ENCODE measurements around the gene AFF3. TPM values are rescaled to one million over a fixed set of nuclear protein-coding genes. Genes with fewer than 3 reads are reported as not detected.
A peak's percentile ranks its signal among the peaks of the same experiment; 100 is the strongest.

Gene AFF3
- total RNA-seq, 1 experiment from 2014 or later: 3.0 TPM

DNA sequence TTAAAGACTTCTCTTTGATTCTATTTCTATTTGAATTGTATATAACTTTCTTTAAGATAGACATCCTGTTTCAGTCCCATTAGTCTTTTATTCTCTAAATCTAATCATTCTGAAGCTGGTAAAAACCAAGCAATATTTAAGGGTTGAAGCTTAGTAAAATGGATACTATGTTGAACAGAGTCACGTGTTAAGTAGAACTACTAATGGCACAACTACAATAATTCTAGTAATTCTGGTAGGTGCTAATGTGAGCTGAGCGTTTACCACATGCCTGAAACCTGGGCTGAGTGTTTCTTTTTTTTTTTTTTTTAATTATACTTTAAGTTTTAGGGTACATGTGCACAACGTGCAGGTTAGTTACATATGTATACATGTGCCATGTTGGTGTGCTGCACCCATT, 8.9 kb upstream of the AFF3 start:
- no peak for DNase-seq (ENCODE audit: low read depth)

DNA sequence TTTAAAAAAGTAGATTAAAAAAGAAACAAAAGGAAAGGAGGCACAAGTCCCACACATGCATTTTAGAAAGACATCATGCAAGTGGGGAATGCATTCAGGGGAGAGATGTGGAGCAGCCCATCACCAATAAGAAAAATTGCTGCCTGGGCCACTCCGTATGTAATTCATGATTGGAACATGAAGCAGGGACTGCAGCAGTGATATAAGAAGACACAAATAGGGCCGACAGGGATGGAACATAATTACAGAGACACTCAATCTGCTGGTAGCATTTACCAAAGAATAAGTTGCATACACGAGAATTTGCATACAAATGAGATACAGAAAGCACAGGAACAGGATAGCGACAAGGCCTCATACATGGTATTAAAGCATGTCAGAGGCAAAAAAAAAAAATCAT, 6.5 kb upstream of the AFF3 start:
- DNase-seq (ENCODE audit: low read depth): no peak

DNA sequence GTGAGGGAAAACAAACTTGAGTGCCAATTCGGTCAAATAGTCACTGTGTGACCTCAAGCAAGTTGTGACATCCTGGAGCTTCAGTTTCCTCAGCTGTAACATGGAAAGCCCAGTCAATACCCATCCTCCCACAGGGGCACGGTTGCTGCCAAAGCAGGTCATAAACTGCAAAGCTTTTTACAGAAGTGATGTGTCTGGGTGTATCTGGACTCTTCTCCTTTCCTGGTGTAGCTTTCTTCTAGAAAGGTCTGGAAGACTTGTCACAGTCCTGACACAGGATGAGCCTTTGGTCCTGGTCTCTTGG, 4.2 kb upstream of the AFF3 start:
- no peak for DNase-seq (ENCODE audit: low read depth)

DNA sequence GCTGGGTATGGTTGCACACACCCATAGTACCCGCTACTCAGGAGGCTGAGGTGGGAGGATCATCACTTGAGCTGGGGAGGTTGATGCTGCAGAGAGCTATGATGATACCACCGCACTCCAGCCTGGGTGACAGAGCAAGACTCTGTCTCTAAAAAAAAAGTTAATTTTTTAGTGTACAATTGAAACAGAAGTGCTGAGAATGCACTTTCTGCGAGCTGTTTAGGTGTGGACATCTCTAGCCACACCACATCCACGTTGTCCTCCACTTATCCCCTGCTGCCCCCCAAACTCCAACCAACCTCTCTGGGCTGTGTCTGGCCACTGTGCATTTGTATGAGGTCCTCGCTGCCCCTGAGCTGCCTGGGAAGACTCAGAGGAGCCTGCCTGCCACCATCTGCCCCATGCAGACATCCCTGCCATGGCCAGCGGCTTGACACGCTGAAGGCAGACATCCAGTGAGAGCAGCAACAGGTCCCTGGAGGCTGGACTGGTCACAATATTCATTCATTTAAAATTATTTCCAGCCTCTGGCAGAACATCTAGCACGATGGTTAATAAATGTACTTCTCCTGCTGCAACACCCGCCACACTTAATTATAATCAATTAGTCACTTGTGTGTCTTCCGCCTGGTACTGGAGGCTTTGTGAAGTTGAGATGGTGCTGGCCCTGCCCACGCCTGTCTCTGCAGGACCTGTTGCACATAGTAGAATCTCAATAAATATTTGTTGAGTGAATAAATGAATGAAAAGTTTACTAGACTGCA, 3.7 kb upstream of the AFF3 start:
- DNase-seq (ENCODE audit: low read depth): no peak

DNA sequence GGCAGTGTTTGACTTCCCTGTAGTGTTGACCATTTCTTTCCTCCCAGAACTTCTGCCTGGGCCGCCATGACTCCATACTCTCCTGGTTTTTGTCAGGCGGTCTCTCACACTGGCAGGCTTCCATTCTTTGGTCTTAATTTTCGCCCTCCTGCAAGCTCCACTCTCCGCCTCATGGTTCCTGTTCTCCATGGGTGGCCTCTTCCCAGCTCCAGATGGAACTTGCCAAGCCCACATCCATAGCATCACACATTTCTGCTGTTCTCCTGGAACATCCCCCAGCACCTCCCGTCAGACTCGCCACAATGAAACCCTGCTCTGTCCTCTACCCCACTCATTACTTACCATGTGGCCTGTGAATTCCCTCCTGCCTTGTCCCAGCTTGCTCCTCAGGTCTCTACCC, 896 bp upstream of the AFF3 start:
- DNase-seq (ENCODE audit: low read depth): no peak

DNA sequence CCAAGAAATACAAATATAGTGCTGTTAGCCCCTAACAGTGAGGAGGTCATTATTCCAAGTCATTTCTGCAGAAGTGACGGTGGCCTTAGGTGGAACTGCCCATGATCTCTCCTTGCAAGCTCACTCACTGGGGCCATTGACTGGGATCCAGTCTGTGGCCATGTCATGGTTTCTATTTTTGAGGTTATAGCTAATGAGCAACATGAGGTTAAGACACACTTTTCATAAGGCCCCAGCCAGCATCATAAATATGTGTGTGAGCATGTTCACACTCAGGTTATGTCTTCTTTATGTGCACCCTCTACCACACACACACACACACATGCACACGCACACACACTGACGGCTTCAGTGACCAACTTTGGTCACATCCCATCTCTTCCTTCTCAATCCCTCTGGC, 484 bp downstream of the AFF3 start:
- DNase-seq (ENCODE audit: low read depth): no peak

DNA sequence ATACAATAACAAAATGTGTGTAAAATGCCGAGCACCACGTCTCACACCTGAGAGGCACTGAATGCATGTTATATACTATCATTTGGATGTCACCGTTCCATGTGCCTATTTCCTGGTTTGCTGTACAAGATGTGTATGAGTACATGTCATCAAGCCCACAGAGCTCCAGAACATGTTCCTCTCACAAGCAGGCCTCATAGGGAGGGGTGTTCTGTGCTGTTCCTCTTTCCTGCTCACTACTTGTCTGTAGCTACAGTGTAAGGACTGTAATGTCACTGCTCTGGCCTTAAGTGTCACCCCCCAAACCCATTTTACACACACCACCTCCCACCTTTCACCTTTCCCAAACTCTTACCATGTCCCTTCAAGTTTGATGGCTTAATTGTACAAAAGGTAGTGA, 1.8 kb downstream of the AFF3 start:
- no peak for DNase-seq (ENCODE audit: low read depth)

DNA sequence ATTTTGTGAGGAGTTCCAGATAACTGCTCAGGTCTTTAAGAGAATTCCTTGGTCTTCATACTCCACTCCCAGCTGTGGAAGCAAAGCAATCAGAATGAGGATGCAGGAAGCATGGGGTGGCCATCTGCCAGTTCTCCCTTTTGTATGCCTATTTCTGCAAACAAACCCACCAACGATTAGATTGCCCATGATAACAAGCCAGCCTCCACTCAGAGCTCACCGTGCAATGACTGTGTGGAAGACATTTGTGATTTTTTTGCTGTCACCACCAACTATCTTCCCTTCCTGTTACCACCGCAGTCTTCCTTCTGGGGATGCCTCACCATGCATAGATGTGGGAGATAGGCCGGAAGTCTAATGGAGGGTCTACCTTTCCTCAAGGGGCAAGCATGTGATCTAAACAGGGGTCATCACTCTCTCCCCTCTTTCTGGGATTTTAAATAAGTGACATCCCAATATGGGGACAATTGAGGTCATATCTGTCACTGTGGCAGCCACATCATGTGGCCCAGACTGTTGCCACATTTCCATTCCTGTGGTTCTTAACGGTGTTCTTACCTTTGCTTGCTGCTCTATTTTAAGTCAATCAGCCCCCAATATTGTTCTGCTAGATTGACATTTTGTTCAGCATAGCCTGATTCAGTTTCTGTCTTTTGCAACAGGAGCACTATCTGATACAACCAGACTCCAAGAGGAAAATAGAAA, 4.4 kb downstream of the AFF3 start:
- no peak for DNase-seq (ENCODE audit: low read depth)

DNA sequence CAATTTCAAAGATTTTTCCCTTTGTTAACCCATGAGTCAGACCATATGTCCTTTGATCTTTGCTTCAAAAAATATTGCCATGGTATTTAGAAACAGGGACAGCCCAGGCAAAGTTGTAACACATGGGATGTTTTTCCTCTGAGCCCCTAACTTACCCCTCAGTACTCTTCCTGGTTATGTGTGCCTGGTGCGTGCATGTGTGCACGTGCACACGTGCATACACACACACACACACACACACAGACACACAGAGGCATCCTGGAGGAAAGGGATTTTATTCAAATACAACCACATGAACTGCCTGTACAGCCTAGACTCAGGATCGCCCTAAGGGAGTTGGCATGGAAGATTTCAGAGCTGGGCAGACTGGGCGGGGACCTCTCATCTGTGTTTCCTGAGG, 5.1 kb downstream of the AFF3 start:
- DNase-seq (ENCODE audit: low read depth): no peak

DNA sequence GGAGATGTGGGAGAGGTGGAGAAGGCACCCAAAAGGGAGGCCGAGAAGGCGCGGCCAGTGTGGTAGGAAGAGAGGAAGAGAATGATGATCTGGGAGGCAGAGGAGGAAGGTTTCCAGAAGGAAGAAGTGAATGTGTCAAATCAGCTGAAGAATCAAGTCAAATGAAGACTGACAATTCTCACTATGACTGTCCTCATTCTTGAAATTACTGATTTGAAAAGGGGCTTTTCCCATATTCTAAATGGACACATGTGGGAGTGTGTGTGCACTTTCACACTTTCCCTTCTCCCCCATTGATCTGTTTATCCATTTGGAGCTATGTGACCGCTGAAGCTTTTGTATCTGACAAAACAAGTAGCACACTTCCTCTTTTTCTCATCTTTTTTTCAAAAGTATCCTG, 6.1 kb downstream of the AFF3 start:
- DNase-seq (ENCODE audit: low read depth): no peak

DNA sequence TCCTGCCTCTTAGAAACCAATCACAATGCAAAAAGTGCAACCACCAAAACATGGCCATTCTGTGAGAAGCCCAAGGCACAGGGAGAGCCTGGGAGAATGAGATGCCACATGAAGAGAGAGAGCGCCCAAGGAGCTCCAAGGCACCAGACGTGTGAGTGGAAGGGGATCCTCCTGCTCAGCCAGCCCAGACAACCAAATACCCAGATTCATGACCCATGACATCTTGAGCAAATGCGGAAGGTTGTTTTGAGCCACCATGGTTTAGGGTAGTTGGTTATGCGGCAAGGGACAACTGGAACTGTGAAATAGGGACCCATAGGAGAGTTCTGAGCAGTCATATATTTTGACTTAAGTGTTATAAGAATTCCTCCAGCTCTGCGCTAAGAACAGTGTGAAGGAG, 7.0 kb downstream of the AFF3 start:
- DNase-seq (ENCODE audit: low read depth): no peak

DNA sequence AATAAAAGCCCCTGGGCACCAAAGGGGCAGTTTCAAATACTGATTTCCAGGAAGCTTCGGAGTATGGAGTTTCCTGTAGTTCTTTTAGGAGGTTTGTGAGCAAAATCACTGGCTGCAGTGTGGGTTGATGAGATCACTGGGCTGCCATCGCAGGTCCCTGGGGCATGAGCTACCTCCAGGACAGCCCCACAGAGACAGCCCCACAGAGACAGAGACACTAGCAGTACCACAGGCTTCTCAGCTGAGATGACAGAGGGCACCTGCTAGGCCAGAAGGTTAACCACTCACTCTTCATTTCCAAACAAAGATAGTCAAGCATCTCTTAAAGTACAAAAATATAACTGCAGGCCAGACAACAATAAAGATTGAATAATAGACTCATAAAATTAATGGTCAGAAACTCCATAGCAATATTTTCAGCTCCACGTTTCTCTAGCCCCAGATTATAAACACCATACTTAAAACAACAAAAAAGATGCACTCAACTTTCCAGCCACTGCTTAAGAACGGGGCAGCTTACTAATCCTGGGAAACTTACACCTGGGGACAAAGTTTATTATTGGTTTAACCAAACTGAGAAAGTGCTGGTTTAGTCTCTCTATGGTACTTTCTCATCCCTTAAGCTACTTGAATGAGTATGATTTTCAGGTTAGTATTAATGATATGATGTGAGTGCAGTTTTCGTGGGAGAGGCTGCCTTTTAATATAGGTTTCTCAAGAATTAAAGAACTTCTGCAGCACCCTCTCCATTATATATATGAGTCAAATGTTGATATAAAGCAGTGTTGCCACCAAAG, 11.6 kb downstream of the AFF3 start:
- no peak for DNase-seq (ENCODE audit: low read depth)

DNA sequence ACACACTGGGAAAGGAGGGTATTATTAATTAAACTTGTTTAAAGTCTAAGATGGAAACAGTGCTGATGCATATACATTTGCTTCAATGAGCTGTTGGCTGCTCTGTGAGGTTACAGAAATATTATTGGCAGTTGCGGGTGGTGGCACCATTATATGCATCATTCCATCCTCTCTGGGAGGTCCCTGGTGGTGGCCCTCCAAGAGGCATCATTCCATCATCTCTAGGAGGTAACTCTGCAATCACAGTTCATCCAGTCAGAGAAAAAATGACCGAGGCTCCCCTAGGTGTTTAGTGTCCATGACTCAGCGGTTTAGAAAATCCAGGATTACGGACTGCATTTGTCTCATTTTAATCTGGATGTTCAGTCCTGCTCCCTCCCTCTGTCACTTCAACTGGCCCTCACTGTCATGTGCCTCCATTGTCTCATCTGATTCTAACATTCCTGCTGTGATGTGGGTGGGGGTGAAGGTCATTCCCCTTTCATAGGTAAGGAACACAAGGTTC, 15.4 kb downstream of the AFF3 start:
- DNase-seq (ENCODE audit: low read depth): no peak

DNA sequence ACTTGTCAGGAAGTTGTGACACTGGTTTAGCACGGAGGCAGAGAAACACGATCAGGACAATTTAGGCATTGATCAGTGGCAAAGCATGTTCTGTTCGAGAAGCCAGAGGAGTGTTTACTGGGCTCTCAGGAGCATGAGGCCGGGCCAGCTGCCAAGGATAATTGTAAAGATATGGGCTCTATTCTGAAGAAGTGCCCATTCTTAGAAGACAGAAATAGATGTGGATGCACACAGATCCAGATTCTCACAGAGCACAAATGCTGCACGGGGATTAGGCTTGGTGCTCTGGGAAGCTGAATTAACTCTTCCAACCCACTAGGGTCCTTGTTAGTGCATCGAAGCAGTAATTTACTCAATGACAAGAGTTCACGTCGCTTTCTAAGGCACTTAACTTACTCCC, 16.2 kb downstream of the AFF3 start:
- no peak for DNase-seq (ENCODE audit: low read depth)

DNA sequence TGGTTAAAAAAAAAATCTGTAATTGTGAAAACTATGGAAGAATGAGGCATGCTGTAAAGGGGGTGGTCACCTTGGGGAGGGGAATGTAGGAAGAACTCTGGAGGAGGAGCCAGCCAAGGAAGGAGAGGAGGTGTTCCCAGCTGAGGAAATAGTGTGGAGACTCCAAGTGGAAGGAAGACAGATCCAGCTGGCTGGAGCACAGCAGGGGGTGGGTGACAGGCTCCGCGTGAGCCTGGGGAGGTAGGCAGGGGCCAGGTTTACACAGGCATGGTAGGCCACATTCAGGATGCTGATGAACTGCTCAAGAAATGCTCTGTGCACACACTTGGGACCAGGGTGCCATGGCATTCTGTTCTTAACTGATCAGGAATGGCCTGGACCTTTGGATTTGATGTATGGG, 16.8 kb downstream of the AFF3 start:
- DNase-seq (ENCODE audit: low read depth): no peak

DNA sequence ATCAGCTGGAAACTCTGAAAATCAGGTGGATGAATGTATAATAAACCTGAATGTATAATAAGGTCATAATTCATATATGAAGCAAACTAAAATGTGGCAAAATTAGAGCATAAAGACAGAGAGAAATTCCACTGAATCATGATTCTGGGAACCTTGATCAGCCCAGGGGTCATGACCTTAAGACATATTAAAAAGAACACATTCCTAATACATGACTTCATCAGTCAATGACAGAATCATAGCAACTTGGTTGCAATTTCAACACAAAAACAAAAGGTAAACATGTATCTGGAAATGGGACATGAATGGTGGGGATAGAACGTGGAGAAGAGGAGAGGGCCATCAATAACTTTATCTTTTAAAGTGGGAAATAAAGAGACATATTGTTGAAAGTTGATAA, 17.6 kb downstream of the AFF3 start:
- DNase-seq (ENCODE audit: low read depth): peak; percentile 74

DNA sequence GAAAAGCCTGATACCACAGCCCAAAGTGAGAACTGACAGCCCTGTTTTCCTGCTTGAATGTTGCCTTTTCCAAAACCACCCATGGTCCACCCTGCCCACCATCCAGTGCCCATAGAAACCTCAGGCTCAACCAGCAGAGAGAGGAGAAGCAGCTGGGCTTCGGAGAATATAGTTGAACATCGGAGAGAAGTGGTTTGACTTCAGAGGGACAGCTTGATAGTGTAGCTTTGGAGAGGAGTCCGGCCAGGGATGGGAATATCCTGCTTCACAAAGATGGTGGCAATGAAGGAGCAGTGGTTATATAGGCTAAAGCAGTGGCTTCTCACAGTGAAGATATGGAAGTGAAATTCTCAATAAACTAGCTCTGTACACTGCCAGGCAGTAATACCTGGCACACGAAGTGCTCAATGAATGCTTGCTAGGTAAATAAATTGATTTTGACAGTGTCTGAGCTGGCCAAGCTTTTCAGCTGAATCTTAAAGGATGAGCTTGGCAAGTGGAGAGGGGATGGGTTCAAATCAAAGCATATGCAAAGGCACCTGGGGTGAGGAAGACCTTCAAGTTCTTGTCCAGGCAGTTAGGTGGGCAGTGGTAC, 21.2 kb downstream of the AFF3 start:
- DNase-seq (ENCODE audit: low read depth): no peak

DNA sequence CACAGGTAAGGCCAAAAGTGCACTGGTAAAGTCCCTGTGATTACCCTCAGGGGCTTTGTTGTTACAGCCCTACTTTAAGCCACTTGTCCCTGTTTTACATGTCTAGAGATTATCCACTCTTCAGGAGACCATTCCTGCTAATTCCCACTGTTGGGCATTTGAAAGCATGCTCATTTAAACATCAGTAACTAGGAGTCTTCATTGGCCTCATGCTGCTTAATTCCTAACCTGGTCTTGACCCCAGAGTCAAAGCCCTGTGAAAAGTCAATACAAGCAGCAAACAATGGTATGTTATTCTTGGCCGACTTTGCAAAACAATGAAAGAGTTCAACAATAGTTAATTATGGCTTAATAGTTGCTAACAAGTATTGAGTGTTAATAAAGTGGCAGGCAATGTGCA, 23.2 kb downstream of the AFF3 start:
- no peak for DNase-seq (ENCODE audit: low read depth)

DNA sequence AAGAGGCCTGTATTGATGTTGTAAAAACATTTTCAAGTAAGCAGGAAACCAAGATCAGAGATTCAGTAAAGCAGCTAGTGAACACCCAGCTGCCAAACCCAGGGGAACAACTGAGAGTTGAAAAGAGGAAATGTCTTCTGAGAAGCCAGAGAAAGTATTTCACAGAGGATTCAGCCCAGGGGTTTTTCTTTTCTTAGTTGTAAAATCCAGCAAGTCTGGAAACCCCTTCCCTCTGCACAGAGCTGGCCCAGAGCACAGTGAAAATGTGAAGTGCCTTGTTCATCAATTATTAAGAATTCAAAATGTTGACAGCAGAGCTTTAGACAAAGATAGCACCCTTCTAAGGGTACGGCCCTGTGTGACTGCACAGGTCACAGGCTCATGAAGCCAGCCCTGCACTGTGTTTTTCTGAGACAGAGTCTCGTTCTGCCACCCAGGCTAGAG, 28.4 kb downstream of the AFF3 start:
- no peak for DNase-seq (ENCODE audit: low read depth)

DNA sequence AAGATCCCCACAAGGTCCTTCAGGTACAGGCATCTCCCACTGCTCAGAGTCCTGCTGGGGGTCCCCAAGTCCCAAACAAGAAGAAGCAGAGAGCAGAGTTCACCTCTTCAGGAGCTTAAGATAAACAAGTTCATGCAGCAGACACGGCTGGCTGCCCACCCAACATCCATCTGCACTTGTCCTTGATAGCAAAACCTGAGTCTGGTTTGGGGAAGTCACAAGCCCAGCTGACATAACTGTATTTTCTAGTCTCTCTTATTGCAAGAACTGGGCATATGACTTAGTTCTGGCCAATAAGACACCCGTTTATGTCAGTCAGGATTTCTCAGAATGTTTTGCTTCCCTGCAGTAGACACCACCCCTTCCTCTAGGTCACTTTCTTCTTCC, 31.8 kb downstream of the AFF3 start:
- no peak for DNase-seq (ENCODE audit: low read depth)

DNA sequence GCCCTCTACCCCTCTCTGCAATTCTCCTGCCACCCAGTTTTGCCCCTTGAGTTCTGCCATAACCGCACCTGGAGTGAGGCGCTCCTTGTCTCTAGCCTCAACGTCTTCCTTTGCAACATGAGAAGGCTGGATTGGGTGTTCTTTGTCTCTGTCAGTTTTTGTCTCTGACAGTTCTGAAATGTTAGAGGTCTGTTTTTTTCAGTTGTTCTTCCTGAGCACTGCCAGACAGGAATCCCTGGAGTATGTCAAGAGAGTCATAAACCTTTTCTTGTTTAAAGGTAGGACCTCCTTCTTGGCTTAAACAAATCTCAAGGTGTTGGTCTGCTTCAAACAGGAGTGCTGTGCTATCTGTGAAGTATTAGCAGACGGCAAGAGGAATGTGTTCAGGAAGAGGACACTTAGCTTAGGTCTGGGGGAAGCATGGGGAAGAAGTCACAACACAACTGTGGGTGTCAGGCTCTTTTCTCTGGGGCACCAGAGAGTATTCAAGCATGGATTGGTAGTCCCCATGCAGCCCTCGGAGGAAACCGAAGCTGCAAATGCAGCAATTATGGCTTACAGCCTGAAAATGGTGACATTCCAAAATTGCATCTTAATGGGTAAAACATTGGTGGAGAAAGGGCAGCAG, 32.3 kb downstream of the AFF3 start:
- no peak for DNase-seq (ENCODE audit: low read depth)

DNA sequence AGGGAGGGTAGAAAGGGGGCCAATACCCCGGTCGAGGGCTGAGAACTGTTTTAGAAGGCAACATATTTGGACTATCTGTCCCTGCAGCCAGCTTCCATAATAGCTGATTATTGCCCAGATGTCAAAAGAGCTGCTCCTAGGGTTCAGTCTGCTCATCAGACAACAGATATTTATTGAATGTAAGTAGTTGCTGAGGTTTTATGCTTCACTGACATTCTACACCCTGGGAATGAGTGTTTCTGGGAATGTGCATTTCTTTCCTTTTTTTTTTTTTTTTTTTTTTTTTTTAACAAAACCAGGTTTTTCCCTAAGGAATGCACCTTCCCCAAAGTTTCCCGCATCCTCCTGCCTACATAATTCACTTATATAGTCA, 33.8 kb downstream of the AFF3 start:
- peak; percentile 49 for DNase-seq (ENCODE audit: low read depth)
